Measurements from ENCODE around the gene P4HB. TPM values are rescaled to one million over a fixed set of nuclear protein-coding genes. Genes with fewer than 3 reads are reported as not detected.

The P4HB gene
- total and polyA plus RNA-seq, 12 donors, result 244 to 801 (median 332) TPM

DNA sequence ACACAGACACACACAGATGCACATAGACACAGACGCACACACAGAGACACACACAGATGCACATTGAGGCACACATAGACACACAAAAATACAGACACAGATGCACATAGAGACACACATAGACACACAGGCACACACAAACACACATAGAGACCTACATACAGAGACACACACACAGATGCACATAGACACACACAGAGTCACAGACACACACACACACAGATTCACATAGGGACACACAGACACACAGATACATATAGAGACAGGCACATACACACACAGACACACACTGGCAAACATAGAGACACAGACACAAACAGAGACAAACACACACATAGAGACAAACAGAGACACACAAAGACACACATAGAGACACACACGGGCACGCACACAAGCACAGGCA lies 66.3 kb downstream of the P4HB start:
- no peak for ATAC-seq
- Histone ChIP-seq H3K9me3 (no peaks in the 10 kb centered on the region), H3K27ac (no peak overlapping the region), H3K4me3 (no peak overlapping the region), H3K36me3 (no peaks in the 10 kb centered on the region), H3K27me3 (peaks cover 0 to 21% (median 7%) of the 10 kb centered on the region in 7 donors), H3K4me1 (no peaks in the 10 kb centered on the region)
- 90 to 91% methylated on average over 3 of the region's 3 CpGs for WGBS, 2 donors
- TF ChIP-seq CTCF (IDR thresholded peaks at IDR 0.05), result no peak
- DNase-seq, result no peak
- intact Hi-C loops (cut with DNase I), result no loop called here

Other genes with a start within 250 kb of the P4HB start
Only the 30 nearest of the 31 such genes appear.
- gene NPLOC4, start 223.4 kb downstream of the P4HB start, total RNA-seq, result 100 to 1,000 TPM in 5 of 10 donors, 10 to 100 TPM in 5; 85.8 to 115 (median 98.8) TPM
- 10 to 100 TPM; 30.7 to 40.3 TPM for gene NPLOC4, start 223.4 kb downstream of the P4HB start, polyA plus RNA-seq
- under 1 TPM; 0.12 to 0.57 (median 0.27) TPM for gene TSPAN10, start 223.3 kb downstream of the P4HB start, total RNA-seq
- gene TSPAN10, start 223.3 kb downstream of the P4HB start, polyA plus RNA-seq, result under 1 TPM; 0.22 to 0.26 TPM
- gene PDE6G, start 204.0 kb downstream of the P4HB start, total RNA-seq, result 1 to 10 TPM in 1 of 10 donors, under 1 TPM in 1, not detected in 8; 0.38 to 1.3 TPM
- gene PDE6G, start 204.0 kb downstream of the P4HB start, polyA plus RNA-seq, result 1 to 10 TPM in 1 of 2 donors, not detected in 1; 1.3 TPM
- gene OXLD1, start 193.9 kb downstream of the P4HB start, total RNA-seq, result 10 to 100 TPM; 12.6 to 21.6 (median 17.9) TPM
- 10 to 100 TPM; 36.0 to 51.8 TPM for gene OXLD1, start 193.9 kb downstream of the P4HB start, polyA plus RNA-seq
- 1 to 10 TPM; 3.4 to 9.7 (median 5.4) TPM for gene CCDC137, start 193.8 kb downstream of the P4HB start, total RNA-seq
- gene CCDC137, start 193.8 kb downstream of the P4HB start, polyA plus RNA-seq, result 10 to 100 TPM; 11.3 to 14.4 TPM
- gene ARL16, start 176.7 kb downstream of the P4HB start, total RNA-seq, result 10 to 100 TPM; 11.1 to 19.1 (median 15.7) TPM
- gene ARL16, start 176.7 kb downstream of the P4HB start, polyA plus RNA-seq, result 10 to 100 TPM; 29.1 to 41.2 TPM
- gene HGS, start 176.5 kb downstream of the P4HB start, total RNA-seq, result 10 to 100 TPM; 33.1 to 53.7 (median 37.8) TPM
- gene HGS, start 176.5 kb downstream of the P4HB start, polyA plus RNA-seq, result 100 to 1,000 TPM in 1 of 2 donors, 10 to 100 TPM in 1; 83.0 to 102 TPM
- gene MRPL12, start 157.2 kb downstream of the P4HB start, total RNA-seq, result 100 to 1,000 TPM; 105 to 216 (median 134) TPM
- gene MRPL12, start 157.2 kb downstream of the P4HB start, polyA plus RNA-seq, result 100 to 1,000 TPM; 409 to 533 TPM
- 10 to 100 TPM in 2 of 10 donors, 1 to 10 TPM in 8; 6.7 to 10.5 (median 9.1) TPM for gene SLC25A10, start 148.3 kb downstream of the P4HB start, total RNA-seq
- gene SLC25A10, start 148.3 kb downstream of the P4HB start, polyA plus RNA-seq, result 10 to 100 TPM; 11.7 to 14.6 TPM
- gene GCGR, start 56.4 kb downstream of the P4HB start, total RNA-seq, result not detected
- gene GCGR, start 56.4 kb downstream of the P4HB start, polyA plus RNA-seq, result under 1 TPM in 1 of 2 donors, not detected in 1; 0.03 TPM
- gene MCRIP1, start 27.2 kb downstream of the P4HB start, total RNA-seq, result 100 to 1,000 TPM in 2 of 10 donors, 10 to 100 TPM in 8; 75.1 to 105 (median 88.8) TPM
- gene MCRIP1, start 27.2 kb downstream of the P4HB start, polyA plus RNA-seq, result 100 to 1,000 TPM; 199 to 239 TPM
- under 1 TPM in 1 of 10 donors, not detected in 9; 0.31 TPM for gene PPP1R27, start 25.5 kb downstream of the P4HB start, total RNA-seq
- under 1 TPM in 1 of 2 donors, not detected in 1; 0.14 TPM for gene PPP1R27, start 25.5 kb downstream of the P4HB start, polyA plus RNA-seq
- 100 to 1,000 TPM in 7 of 10 donors, 10 to 100 TPM in 3; 89.9 to 263 (median 110) TPM for gene ARHGDIA, start 10.8 kb upstream of the P4HB start, total RNA-seq
- gene ARHGDIA, start 10.8 kb upstream of the P4HB start, polyA plus RNA-seq, result 100 to 1,000 TPM in 1 of 2 donors, 10 to 100 TPM in 1; 97.2 to 251 TPM
- gene ALYREF, start 31.1 kb upstream of the P4HB start, total RNA-seq, result 10 to 100 TPM; 28.1 to 47.2 (median 32.2) TPM
- 10 to 100 TPM in 1 of 2 donors, 1 to 10 TPM in 1; 3.6 to 45.4 TPM for gene ALYREF, start 31.1 kb upstream of the P4HB start, polyA plus RNA-seq
- gene ANAPC11, start 31.2 kb upstream of the P4HB start, total RNA-seq, result 100 to 1,000 TPM; 124 to 189 (median 142) TPM
- 100 to 1,000 TPM; 205 to 405 TPM for gene ANAPC11, start 31.2 kb upstream of the P4HB start, polyA plus RNA-seq
- under 1 TPM; 0.13 to 0.83 (median 0.32) TPM for gene NPB, start 41.7 kb upstream of the P4HB start, total RNA-seq
- under 1 TPM; 0.49 to 0.73 TPM for gene NPB, start 41.7 kb upstream of the P4HB start, polyA plus RNA-seq
- 10 to 100 TPM; 29.5 to 54.7 (median 43.2) TPM for gene PCYT2, start 50.9 kb upstream of the P4HB start, total RNA-seq
- 10 to 100 TPM; 54.4 to 64.1 TPM for gene PCYT2, start 50.9 kb upstream of the P4HB start, polyA plus RNA-seq
- gene SIRT7, start 57.6 kb upstream of the P4HB start, total RNA-seq, result 1 to 10 TPM; 4.4 to 9.3 (median 5.9) TPM
- gene SIRT7, start 57.6 kb upstream of the P4HB start, polyA plus RNA-seq, result 10 to 100 TPM; 14.5 to 15.7 TPM
- 10 to 100 TPM; 10.8 to 30.9 (median 16.3) TPM for gene MAFG, start 67.2 kb upstream of the P4HB start, total RNA-seq
- gene MAFG, start 67.2 kb upstream of the P4HB start, polyA plus RNA-seq, result 10 to 100 TPM; 10.5 to 10.6 TPM
- gene PYCR1, start 76.8 kb upstream of the P4HB start, total RNA-seq, result 1 to 10 TPM; 2.8 to 7.4 (median 3.8) TPM
- gene PYCR1, start 76.8 kb upstream of the P4HB start, polyA plus RNA-seq, result 10 to 100 TPM in 1 of 2 donors, 1 to 10 TPM in 1; 1.2 to 29.6 TPM
- gene MYADML2, start 86.7 kb upstream of the P4HB start, total RNA-seq, result 1 to 10 TPM in 9 of 10 donors, under 1 TPM in 1; 0.92 to 8.6 (median 5.0) TPM
- 1 to 10 TPM in 1 of 2 donors, under 1 TPM in 1; 0.26 to 4.3 TPM for gene MYADML2, start 86.7 kb upstream of the P4HB start, polyA plus RNA-seq
- gene NOTUM, start 100.7 kb upstream of the P4HB start, total RNA-seq, result 1 to 10 TPM in 1 of 10 donors, under 1 TPM in 4, not detected in 5; 0.27 to 1.5 (median 0.65) TPM
- under 1 TPM; 0.22 to 0.74 TPM for gene NOTUM, start 100.7 kb upstream of the P4HB start, polyA plus RNA-seq
- 10 to 100 TPM; 19.9 to 38.2 (median 22.6) TPM for gene ASPSCR1, start 117.1 kb upstream of the P4HB start, total RNA-seq
- 100 to 1,000 TPM in 1 of 2 donors, 10 to 100 TPM in 1; 40.5 to 115 TPM for gene ASPSCR1, start 117.1 kb upstream of the P4HB start, polyA plus RNA-seq
- 10 to 100 TPM; 15.8 to 37.4 (median 20.6) TPM for gene CENPX, start 162.3 kb upstream of the P4HB start, total RNA-seq
- 100 to 1,000 TPM in 1 of 2 donors, 10 to 100 TPM in 1; 48.6 to 132 TPM for gene CENPX, start 162.3 kb upstream of the P4HB start, polyA plus RNA-seq
- gene LRRC45, start 162.8 kb upstream of the P4HB start, total RNA-seq, result 10 to 100 TPM in 1 of 10 donors, 1 to 10 TPM in 9; 2.2 to 10.4 (median 3.1) TPM
- 1 to 10 TPM; 6.7 to 7.7 TPM for gene LRRC45, start 162.8 kb upstream of the P4HB start, polyA plus RNA-seq
- gene RAC3, start 171.1 kb upstream of the P4HB start, total RNA-seq, result 1 to 10 TPM in 6 of 10 donors, under 1 TPM in 4; 0.82 to 1.6 (median 1.1) TPM
- 1 to 10 TPM; 1.5 to 3.3 TPM for gene RAC3, start 171.1 kb upstream of the P4HB start, polyA plus RNA-seq
- 100 to 1,000 TPM; 155 to 258 (median 187) TPM for gene DCXR, start 177.2 kb upstream of the P4HB start, total RNA-seq
- gene DCXR, start 177.2 kb upstream of the P4HB start, polyA plus RNA-seq, result 100 to 1,000 TPM; 283 to 387 TPM
- gene RFNG, start 191.3 kb upstream of the P4HB start, total RNA-seq, result 10 to 100 TPM; 13.9 to 24.9 (median 18.9) TPM
- 10 to 100 TPM; 29.3 to 30.1 TPM for gene RFNG, start 191.3 kb upstream of the P4HB start, polyA plus RNA-seq
- 10 to 100 TPM; 68.9 to 96.6 (median 80.6) TPM for gene GPS1, start 191.4 kb upstream of the P4HB start, total RNA-seq
- 100 to 1,000 TPM; 102 to 183 TPM for gene GPS1, start 191.4 kb upstream of the P4HB start, polyA plus RNA-seq
- gene DUS1L, start 205.3 kb upstream of the P4HB start, total RNA-seq, result 10 to 100 TPM; 34.1 to 96.4 (median 43.1) TPM
- 100 to 1,000 TPM in 1 of 2 donors, 10 to 100 TPM in 1; 85.2 to 191 TPM for gene DUS1L, start 205.3 kb upstream of the P4HB start, polyA plus RNA-seq

Measured in heart right ventricle (tissue), 16 donors.